ENCODE data around the gene PRDM13.

PRDM13 gene

GRCh38 chr6:99606656-99607415, at the start of gene PRDM13:
Gene PRDM13 (plus strand): TSS chr6:99606833. CDS start chr6:99607035, 202 bp downstream.
- Histone ChIP-seq H3K9me3 (ENCODE audit: control insufficient read depth in 1 of 2, low read length in 2 of 2) (no peaks in the 10 kb centered on the region), H3K4me1 (ENCODE audit: control insufficient read depth in 1 of 2, insufficient read depth in 2 of 2, low read length in 2 of 2) (peaks cover 10 to 48% of the 10 kb centered on the region in 2 donors), H3K36me3 (ENCODE audit: control insufficient read depth in 1 of 2, insufficient read depth in 2 of 2, low read length in 2 of 2) (no peaks in the 10 kb centered on the region), H3K27me3 (ENCODE audit: low read depth, low read length) (peaks cover 88% of the 10 kb centered on the region), H3K27ac (ENCODE audit: low read length) (no peak within 1 kb of the TSS), H3K4me3 (ENCODE audit: low read depth in 1 of 2, low read length in 2 of 2) (no peak within 1 kb of the TSS)

DNA sequence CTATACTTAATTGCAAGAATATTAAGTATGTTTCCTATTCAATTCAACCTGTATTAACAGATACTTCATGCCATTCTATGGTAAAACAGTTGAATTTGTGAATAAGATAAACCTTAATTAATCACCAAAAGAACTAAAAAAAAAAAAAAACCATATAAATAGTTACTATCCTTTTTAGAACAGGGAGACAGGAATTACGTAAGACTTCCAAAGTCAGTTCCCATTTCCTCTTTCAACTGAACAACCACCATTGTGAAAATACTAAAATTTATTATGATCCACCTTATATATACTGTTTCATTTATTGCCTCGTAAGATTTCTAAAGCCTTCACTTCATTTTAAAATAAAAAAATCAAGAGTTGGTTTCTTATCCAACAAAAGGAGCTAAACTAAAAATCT, 47.6 kb upstream of the PRDM13 start:
- no peak overlapping the region for H3K27ac ChIP-seq (ENCODE audit: low read length)
- H3K4me1 ChIP-seq (ENCODE audit: control insufficient read depth in 1 of 2, insufficient read depth in 2 of 2, low read length in 2 of 2), result no peaks in the 10 kb centered on the region
- H3K4me3 ChIP-seq (ENCODE audit: low read depth in 1 of 2, low read length in 2 of 2), result no peak overlapping the region
- H3K36me3 ChIP-seq (ENCODE audit: control insufficient read depth in 1 of 2, insufficient read depth in 2 of 2, low read length in 2 of 2), result peaks cover 23 to 38% of the 10 kb centered on the region in 2 donors
- peaks cover 0 to 6% of the 10 kb centered on the region in 2 donors for H3K9me3 ChIP-seq (ENCODE audit: control insufficient read depth in 1 of 2, low read length in 2 of 2)
- H3K27me3 ChIP-seq (ENCODE audit: low read depth, low read length), result no peaks in the 10 kb centered on the region

- H3K4me1 ChIP-seq (ENCODE audit: control insufficient read depth in 1 of 2, insufficient read depth in 2 of 2, low read length in 2 of 2), result no peaks in the 10 kb centered on the region
- no peaks in the 10 kb centered on the region for H3K27me3 ChIP-seq (ENCODE audit: low read depth, low read length)
- no peak overlapping the region for H3K4me3 ChIP-seq (ENCODE audit: low read depth in 1 of 2, low read length in 2 of 2)
- peaks cover 8 to 22% of the 10 kb centered on the region in 2 donors for H3K36me3 ChIP-seq (ENCODE audit: control insufficient read depth in 1 of 2, insufficient read depth in 2 of 2, low read length in 2 of 2)
- H3K9me3 ChIP-seq (ENCODE audit: control insufficient read depth in 1 of 2, low read length in 2 of 2), result no peaks in the 10 kb centered on the region
- no peak overlapping the region for H3K27ac ChIP-seq (ENCODE audit: low read length)
These were observed 46.0 kb upstream of the PRDM13 start for GRCh38 chr6:99560668-99561067.

DNA sequence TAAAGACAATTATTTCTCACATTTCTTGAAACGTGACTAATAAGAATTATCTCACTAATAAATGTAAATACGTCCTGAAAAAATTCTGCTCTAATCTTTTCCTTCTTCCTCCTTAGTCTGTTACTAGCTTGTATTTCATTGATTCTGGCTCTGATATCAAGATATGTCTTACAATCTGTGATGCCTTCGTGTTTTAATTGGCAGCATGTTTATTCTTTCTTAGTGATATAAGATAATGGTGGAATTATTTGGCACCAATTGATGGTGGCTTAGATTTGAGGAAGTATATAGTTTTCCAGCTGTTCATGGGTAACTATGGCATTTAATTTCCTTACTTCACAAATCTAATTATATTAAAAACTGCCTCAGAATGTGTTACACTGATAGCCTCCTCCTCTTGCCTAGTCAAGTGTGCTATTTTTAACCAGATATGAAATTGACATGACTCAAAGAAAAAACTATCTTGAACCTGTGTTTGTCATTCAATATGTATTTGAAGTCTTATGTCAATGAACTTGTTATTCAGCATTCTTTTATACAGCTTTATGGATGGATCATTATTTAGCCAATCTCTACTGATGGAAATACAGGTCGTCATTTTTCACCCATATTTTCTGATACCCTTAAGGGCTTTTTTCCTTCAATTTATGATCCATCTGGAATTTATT, 43.4 kb upstream of the PRDM13 start:
- Histone ChIP-seq H3K27me3 (ENCODE audit: low read depth, low read length) (no peaks in the 10 kb centered on the region), H3K27ac (ENCODE audit: low read length) (no peak overlapping the region), H3K4me3 (ENCODE audit: low read depth in 1 of 2, low read length in 2 of 2) (no peak overlapping the region)

GRCh38 chr6:99568103-99568933, 38.3 kb upstream of the PRDM13 start, which contains the start of gene CCNC:
Gene CCNC (minus strand): TSS chr6:99568660. CDS start chr6:99568527, 133 bp downstream.
- Histone ChIP-seq H3K27me3 (ENCODE audit: low read depth, low read length) (no peaks in the 10 kb centered on the region), H3K4me3 (ENCODE audit: low read depth in 1 of 2, low read length in 2 of 2) (peak within 1 kb of the TSS; percentile 67 to 91), H3K4me1 (ENCODE audit: control insufficient read depth in 1 of 2, insufficient read depth in 2 of 2, low read length in 2 of 2) (peaks cover 8 to 13% of the 10 kb centered on the region in 2 donors), H3K9me3 (ENCODE audit: control insufficient read depth in 1 of 2, low read length in 2 of 2) (no peaks in the 10 kb centered on the region), H3K36me3 (ENCODE audit: control insufficient read depth in 1 of 2, insufficient read depth in 2 of 2, low read length in 2 of 2) (no peaks in the 10 kb centered on the region), H3K27ac (ENCODE audit: low read length) (peak within 1 kb of the TSS; percentile 83)

More for the DNA sequence above, 43.4 kb upstream of the PRDM13 start:
- H3K4me1 ChIP-seq (ENCODE audit: control insufficient read depth in 1 of 2, insufficient read depth in 2 of 2, low read length in 2 of 2), result peaks cover 8 to 13% of the 10 kb centered on the region in 2 donors
- no peaks in the 10 kb centered on the region for H3K9me3 ChIP-seq (ENCODE audit: control insufficient read depth in 1 of 2, low read length in 2 of 2)
- H3K36me3 ChIP-seq (ENCODE audit: control insufficient read depth in 1 of 2, insufficient read depth in 2 of 2, low read length in 2 of 2), result peaks cover 0 to 5% of the 10 kb centered on the region in 2 donors

DNA sequence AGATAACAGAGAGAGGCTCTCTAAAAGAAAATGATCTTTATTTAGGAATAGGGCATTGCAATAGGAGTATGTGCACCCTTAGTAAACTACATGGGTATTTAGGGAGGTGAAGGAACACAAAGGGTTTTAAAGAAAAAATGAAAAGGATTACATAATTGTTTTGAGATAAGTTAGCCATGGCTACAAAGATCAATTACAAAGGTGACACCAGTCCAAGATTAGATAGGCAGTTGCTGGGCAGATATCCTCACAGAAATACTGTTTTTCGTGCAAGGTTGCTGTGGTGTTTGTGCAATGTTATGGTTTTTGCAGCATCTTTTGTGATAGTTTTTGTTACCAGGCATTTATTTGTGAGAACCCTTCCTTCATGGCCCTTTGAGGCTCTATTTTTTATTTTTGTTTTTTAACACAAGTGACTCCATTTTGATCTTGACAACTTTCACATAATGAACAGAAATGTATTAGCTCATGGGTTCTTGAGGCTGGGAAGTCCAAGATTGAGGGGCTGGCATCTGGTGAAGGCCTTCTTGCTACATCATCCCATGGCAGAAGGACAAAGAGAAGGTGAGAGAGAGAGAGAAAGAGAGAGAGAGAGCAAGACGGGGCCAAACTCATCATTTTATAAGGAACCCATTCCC, 32.5 kb upstream of the PRDM13 start:
- Histone ChIP-seq H3K9me3 (ENCODE audit: control insufficient read depth in 1 of 2, low read length in 2 of 2) (no peaks in the 10 kb centered on the region), H3K27ac (ENCODE audit: low read length) (no peak overlapping the region), H3K4me3 (ENCODE audit: low read depth in 1 of 2, low read length in 2 of 2) (no peak overlapping the region), H3K4me1 (ENCODE audit: control insufficient read depth in 1 of 2, insufficient read depth in 2 of 2, low read length in 2 of 2) (no peaks in the 10 kb centered on the region), H3K27me3 (ENCODE audit: low read depth, low read length) (no peaks in the 10 kb centered on the region), H3K36me3 (ENCODE audit: control insufficient read depth in 1 of 2, insufficient read depth in 2 of 2, low read length in 2 of 2) (no peaks in the 10 kb centered on the region)

- H3K9me3 ChIP-seq (ENCODE audit: control insufficient read depth in 1 of 2, low read length in 2 of 2), result no peaks in the 10 kb centered on the region
- no peaks in the 10 kb centered on the region for H3K4me1 ChIP-seq (ENCODE audit: control insufficient read depth in 1 of 2, insufficient read depth in 2 of 2, low read length in 2 of 2)
- no peaks in the 10 kb centered on the region for H3K36me3 ChIP-seq (ENCODE audit: control insufficient read depth in 1 of 2, insufficient read depth in 2 of 2, low read length in 2 of 2)
- no peak overlapping the region for H3K4me3 ChIP-seq (ENCODE audit: low read depth in 1 of 2, low read length in 2 of 2)
- no peaks in the 10 kb centered on the region for H3K27me3 ChIP-seq (ENCODE audit: low read depth, low read length)
- no peak overlapping the region for H3K27ac ChIP-seq (ENCODE audit: low read length)
These were observed 30.9 kb upstream of the PRDM13 start for GRCh38 chr6:99575544-99576227.

DNA sequence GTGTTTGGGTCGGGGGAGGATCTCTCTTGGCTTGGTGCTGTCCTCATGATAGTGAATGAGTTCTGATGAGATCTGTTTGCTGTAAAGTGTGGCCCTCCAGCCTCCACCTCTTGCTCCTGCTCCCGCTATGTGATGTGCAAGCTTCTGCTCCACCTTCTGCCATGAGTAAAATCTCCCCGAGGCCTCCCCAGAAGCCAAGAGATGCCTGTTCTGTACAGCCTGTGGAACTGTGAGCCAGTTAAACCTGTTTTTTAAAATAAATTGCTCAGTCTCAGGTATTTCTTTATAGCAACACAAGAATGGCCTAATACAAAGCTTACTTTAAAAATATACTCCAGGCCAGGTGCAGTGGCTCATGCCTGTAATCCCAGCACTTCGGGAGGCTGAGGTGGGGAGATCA, 26.9 kb upstream of the PRDM13 start:
- Histone ChIP-seq H3K9me3 (ENCODE audit: control insufficient read depth in 1 of 2, low read length in 2 of 2) (no peaks in the 10 kb centered on the region), H3K27me3 (ENCODE audit: low read depth, low read length) (no peaks in the 10 kb centered on the region), H3K27ac (ENCODE audit: low read length) (no peak overlapping the region), H3K36me3 (ENCODE audit: control insufficient read depth in 1 of 2, insufficient read depth in 2 of 2, low read length in 2 of 2) (no peaks in the 10 kb centered on the region), H3K4me1 (ENCODE audit: control insufficient read depth in 1 of 2, insufficient read depth in 2 of 2, low read length in 2 of 2) (no peaks in the 10 kb centered on the region), H3K4me3 (ENCODE audit: low read depth in 1 of 2, low read length in 2 of 2) (no peak overlapping the region)

DNA sequence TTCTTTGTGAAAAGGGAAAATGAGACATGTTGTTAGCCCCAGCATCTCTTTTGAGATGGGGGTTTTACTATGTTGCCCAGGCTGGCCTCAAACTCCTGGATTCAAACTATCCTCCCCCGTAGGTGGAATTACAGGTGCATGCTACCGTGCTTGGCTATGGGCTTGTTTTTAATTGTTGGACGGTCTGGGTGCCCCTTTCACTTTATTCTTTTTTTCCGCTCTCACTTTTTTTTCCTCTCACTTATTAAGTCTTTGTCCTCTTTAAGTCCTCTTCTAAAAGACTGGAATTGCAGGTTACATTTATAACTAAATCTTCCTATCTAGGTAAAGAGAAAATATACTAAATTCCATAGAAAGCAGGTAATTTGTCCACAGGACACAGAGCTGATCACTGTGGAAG, 18.8 kb upstream of the PRDM13 start:
- Histone ChIP-seq H3K36me3 (ENCODE audit: control insufficient read depth in 1 of 2, insufficient read depth in 2 of 2, low read length in 2 of 2) (no peaks in the 10 kb centered on the region), H3K27me3 (ENCODE audit: low read depth, low read length) (peaks cover 43% of the 10 kb centered on the region), H3K9me3 (ENCODE audit: control insufficient read depth in 1 of 2, low read length in 2 of 2) (no peaks in the 10 kb centered on the region), H3K27ac (ENCODE audit: low read length) (no peak overlapping the region), H3K4me3 (ENCODE audit: low read depth in 1 of 2, low read length in 2 of 2) (no peak overlapping the region), H3K4me1 (ENCODE audit: control insufficient read depth in 1 of 2, insufficient read depth in 2 of 2, low read length in 2 of 2) (peaks cover 0 to 22% of the 10 kb centered on the region in 2 donors)

- Histone ChIP-seq H3K9me3 (ENCODE audit: control insufficient read depth in 1 of 2, low read length in 2 of 2) (no peaks in the 10 kb centered on the region), H3K27ac (ENCODE audit: low read length) (no peak overlapping the region), H3K27me3 (ENCODE audit: low read depth, low read length) (peaks cover 49% of the 10 kb centered on the region)
These were observed 17.9 kb upstream of the PRDM13 start for GRCh38 chr6:99588618-99589289.

More at GRCh38 chr6:99588618-99589289, 17.9 kb upstream of the PRDM13 start:
- Histone ChIP-seq H3K4me1 (ENCODE audit: control insufficient read depth in 1 of 2, insufficient read depth in 2 of 2, low read length in 2 of 2) (peaks cover 0 to 22% of the 10 kb centered on the region in 2 donors), H3K4me3 (ENCODE audit: low read depth in 1 of 2, low read length in 2 of 2) (peak overlapping the region; percentile 60 to 77), H3K36me3 (ENCODE audit: control insufficient read depth in 1 of 2, insufficient read depth in 2 of 2, low read length in 2 of 2) (no peaks in the 10 kb centered on the region)
